Measurements from ENCODE around the gene AMZ2.

Gene AMZ2

GRCh38 chr17:68291836-68292688 is 44.2 kb downstream of the AMZ2 start:
- peak; percentile 86 for DNase-seq

- no peak for DNase-seq
Observed at GRCh38 chr17:68292689-68293040, 44.8 kb downstream of the AMZ2 start.

GRCh38 chr17:68293490-68294195 is 45.8 kb downstream of the AMZ2 start:
- DNase-seq = no peak

GRCh38 chr17:68294196-68294555 is 46.3 kb downstream of the AMZ2 start:
- DNase-seq = no peak

- DNase-seq = no peak
Observed at GRCh38 chr17:68294617-68295016, 46.8 kb downstream of the AMZ2 start.

GRCh38 chr17:68295086-68295485 is 47.2 kb downstream of the AMZ2 start:
- peak; percentile 58 for DNase-seq

GRCh38 chr17:68296217-68297191 is 48.7 kb downstream of the AMZ2 start:
- peak; percentile 36 for DNase-seq

- DNase-seq = no peak
Observed at GRCh38 chr17:68297195-68297594, 49.4 kb downstream of the AMZ2 start.

GRCh38 chr17:68298601-68299000 is 50.8 kb downstream of the AMZ2 start:
- DNase-seq = no peak

GRCh38 chr17:68299817-68300216 is 52.0 kb downstream of the AMZ2 start:
- DNase-seq = no peak

GRCh38 chr17:68301438-68301959 is 53.7 kb downstream of the AMZ2 start:
- no peak for DNase-seq

- no peak for DNase-seq
Observed at GRCh38 chr17:68302066-68302564, 54.3 kb downstream of the AMZ2 start.

GRCh38 chr17:68302666-68303065 is 54.8 kb downstream of the AMZ2 start:
- DNase-seq = no peak

- no peak for DNase-seq
Observed at GRCh38 chr17:68304706-68305105, 56.9 kb downstream of the AMZ2 start.

GRCh38 chr17:68305142-68305541 is 57.3 kb downstream of the AMZ2 start:
- no peak for DNase-seq
